Upper lobe of right lung (tissue), 1 donor: ENCODE results near the gene LPCAT4. TPM values are rescaled to one million over a fixed set of nuclear protein-coding genes. Genes with fewer than 3 reads are reported as not detected.
A peak's percentile ranks its signal among the peaks of the same experiment; 100 is the strongest.

Source experiments
- ATAC-seq: fragments of 200-7000 bp; cut with Tn5 transposase; one replicate; pipeline ENCODE4 v1.9.1; 2020; ENCODE audit warnings: mild to moderate bottlenecking, moderate library complexity
- DNase-seq: peaks from one replicate; pipeline ENCODE4 v3.0.0-alpha.2; 2020
- H3K27ac ChIP-seq: fragments of 200-600 bp; one replicate; pipeline ENCODE4 v1.8.0; 2022
- H3K27me3 ChIP-seq: fragments of 200-600 bp; one replicate; pipeline ENCODE4 v1.8.0; 2022; ENCODE audit warnings: mild to moderate bottlenecking
- H3K36me3 ChIP-seq: fragments of 200-600 bp; one replicate; pipeline ENCODE4 v1.8.0; 2022
- H3K4me1 ChIP-seq: fragments of 200-600 bp; one replicate; pipeline ENCODE4 v1.8.0; 2022
- H3K4me3 ChIP-seq: fragments of 200-600 bp; one replicate; pipeline ENCODE4 v1.8.0; 2022; ENCODE audit warnings: mild to moderate bottlenecking
- H3K9me3 ChIP-seq: fragments of 200-600 bp; one replicate; pipeline ENCODE4 v1.8.0; 2022
- intact Hi-C: fragments of 100-400 bp; cut with DNase I; formaldehyde crosslinking; loops from one replicate; pipeline ENCODE4 v1.11.0; 2022
- total RNA-seq: library from RNA; stranded (reverse); fragmentation: NEBNext Ultra II Directional; extraction: Animal tissue kit (Norgen Biotek cat#: 25700); gene quantifications from one replicate; pipeline ENCODE4 v1.2.1, GENCODE V29; 2021
- TF ChIP-seq, protein P1 (sequence below): fragments of 200-600 bp; IDR thresholded peaks from one replicate; pipeline ENCODE4 v1.8.0; 2022; ENCODE audit warnings: antibody characterized with exemption
- donor health status: DM: no; HTN: yes; CAD: no; lungs with severe emphysema.

Gene LPCAT4
- total RNA-seq, 1 donor from 2014 or later, result 31.5 TPM

DNA sequence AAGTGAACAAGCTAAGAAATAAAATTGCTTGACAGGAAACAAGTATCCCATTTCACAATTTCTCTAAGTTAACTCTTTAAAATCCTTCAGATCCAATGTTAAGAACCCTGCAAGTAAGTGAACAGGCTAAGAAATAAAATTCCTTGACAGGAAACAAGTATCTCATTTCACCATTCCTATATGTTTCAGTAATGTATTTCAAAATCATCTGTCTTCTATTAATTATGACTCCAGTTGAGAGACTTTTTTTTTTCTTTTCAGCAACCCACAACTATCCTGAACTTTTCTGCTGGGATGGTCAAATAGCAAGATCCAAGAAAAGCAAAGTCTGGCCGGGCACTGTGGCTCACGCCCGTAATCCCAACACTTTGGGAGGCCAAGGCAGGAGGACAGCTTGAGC, 27.1 kb downstream of the LPCAT4 start:
- Histone ChIP-seq H3K9me3 (no peaks in the 10 kb centered on the region), H3K4me1 (peaks cover 28% of the 10 kb centered on the region), H3K4me3 (no peak overlapping the region), H3K27ac (no peak overlapping the region), H3K36me3 (peaks cover 31% of the 10 kb centered on the region), H3K27me3 (no peaks in the 10 kb centered on the region)
- intact Hi-C loops, result no loop called here
- TF ChIP-seq, protein P1, sequence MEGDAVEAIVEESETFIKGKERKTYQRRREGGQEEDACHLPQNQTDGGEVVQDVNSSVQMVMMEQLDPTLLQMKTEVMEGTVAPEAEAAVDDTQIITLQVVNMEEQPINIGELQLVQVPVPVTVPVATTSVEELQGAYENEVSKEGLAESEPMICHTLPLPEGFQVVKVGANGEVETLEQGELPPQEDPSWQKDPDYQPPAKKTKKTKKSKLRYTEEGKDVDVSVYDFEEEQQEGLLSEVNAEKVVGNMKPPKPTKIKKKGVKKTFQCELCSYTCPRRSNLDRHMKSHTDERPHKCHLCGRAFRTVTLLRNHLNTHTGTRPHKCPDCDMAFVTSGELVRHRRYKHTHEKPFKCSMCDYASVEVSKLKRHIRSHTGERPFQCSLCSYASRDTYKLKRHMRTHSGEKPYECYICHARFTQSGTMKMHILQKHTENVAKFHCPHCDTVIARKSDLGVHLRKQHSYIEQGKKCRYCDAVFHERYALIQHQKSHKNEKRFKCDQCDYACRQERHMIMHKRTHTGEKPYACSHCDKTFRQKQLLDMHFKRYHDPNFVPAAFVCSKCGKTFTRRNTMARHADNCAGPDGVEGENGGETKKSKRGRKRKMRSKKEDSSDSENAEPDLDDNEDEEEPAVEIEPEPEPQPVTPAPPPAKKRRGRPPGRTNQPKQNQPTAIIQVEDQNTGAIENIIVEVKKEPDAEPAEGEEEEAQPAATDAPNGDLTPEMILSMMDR, result no peak
- DNase-seq (no peak), ATAC-seq (no peak)

DNA sequence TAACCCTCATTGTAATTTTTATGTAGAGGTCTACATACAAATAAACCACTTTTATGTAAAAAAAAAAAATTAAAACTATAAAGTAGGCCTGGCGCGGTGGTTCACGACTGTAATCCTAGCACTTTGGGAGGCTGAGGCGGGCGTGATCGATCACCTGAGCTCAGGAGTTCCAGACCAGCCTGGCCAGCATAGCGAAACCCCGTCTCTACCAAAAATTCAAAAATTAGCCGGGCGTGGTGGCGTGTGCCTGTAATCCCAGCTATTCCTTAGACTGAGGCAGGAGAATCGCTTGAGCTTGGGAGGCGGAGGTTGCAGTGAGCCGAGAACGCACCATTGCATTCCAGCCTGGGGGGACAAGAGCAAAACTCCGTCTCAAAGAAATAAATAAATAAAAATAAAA, 28.6 kb downstream of the LPCAT4 start:
- H3K4me1 ChIP-seq, result peaks cover 35% of the 10 kb centered on the region
- peaks cover 31% of the 10 kb centered on the region for H3K36me3 ChIP-seq
- TF ChIP-seq, protein P1, result no peak
- H3K4me3 ChIP-seq, result peak overlapping the region; percentile 73
- intact Hi-C loops, result no loop called here
- no peaks in the 10 kb centered on the region for H3K9me3 ChIP-seq
- peak overlapping the region; percentile 90 for H3K27ac ChIP-seq
- no peak for DNase-seq
- no peaks in the 10 kb centered on the region for H3K27me3 ChIP-seq
- ATAC-seq, result no peak

DNA sequence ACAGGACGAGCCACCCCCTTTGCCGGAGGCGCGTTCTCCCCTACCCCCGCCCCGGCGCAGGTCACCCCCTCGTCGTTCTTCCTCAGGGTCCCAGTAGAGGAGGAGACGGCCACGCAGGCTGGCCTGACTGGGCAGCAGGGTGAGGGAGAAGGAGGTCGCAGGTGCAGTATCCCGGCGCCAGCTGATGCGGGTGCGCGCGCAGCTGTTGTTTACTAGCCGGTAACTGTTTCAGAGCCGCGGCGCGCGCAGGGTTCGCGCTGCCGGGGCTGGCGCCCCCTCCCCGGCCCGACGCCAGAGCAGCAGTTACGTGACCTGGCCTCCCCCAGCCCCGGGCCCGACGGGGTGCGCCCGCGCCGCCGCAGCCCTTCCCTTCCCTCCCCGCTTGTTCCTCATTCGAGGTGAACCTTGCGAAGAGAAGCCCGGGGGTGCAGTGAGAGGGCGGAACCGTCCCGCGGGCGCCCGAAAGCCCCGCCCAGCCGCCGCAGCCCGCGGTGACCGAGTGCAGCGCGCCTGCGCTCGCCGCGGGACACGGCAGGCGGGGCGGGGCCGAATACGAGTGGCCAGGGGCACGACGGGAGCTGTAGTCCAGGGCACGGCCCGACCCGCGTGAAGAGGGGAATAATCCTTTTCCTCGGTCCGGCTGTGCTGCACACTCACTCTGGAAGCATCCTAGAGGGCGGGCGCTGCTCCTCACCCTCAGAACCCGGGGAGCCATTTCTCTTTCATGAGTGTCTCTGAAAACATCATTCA, 29.3 kb downstream of the LPCAT4 start, which contains the start of gene SLC12A6:
Gene SLC12A6 (minus strand): TSS at position 225 of the 750 bp plus-strand sequence. CDS start 1,101 bp downstream, outside the sequence.
- Histone ChIP-seq H3K4me1 (peaks cover 35% of the 10 kb centered on the region), H3K27ac (peak within 1 kb of the TSS; percentile 90), H3K9me3 (no peaks in the 10 kb centered on the region), H3K27me3 (no peaks in the 10 kb centered on the region), H3K4me3 (peak within 1 kb of the TSS; percentile 73), H3K36me3 (peaks cover 31% of the 10 kb centered on the region)
- DNase-seq (peak; percentile 96), ATAC-seq (peak; percentile 97)
- TF ChIP-seq, protein P1, result no peak
- intact Hi-C loops, result no loop called here

DNA sequence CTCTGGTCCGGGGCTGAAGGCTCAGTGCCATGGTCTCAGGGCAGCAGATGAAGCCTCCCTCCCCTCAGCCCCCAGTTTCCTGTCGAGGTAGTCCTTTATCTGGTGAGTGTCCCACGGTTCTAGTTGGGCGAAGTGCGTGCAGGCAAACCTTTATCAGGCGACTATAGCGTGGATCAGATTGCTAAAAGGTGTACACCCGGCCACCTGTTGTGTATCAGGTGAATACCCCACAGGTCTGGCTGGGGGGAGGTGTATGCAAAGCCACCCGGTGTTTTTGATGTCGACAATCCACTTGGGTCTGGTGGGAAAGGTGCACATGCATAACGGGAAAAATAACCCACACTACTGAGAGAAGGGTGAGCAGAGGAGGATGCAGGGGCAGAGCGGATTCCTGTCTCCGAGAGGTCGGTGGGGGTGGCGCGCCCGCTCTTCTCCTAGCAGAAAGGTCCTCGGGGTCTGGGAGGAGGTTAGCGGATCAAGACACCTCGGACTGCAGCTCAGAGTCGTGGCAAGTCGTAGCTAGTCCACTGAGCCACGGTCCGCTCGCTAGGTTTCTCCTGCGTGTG, 29.9 kb downstream of the LPCAT4 start:
- H3K9me3 ChIP-seq, result no peaks in the 10 kb centered on the region

DNA sequence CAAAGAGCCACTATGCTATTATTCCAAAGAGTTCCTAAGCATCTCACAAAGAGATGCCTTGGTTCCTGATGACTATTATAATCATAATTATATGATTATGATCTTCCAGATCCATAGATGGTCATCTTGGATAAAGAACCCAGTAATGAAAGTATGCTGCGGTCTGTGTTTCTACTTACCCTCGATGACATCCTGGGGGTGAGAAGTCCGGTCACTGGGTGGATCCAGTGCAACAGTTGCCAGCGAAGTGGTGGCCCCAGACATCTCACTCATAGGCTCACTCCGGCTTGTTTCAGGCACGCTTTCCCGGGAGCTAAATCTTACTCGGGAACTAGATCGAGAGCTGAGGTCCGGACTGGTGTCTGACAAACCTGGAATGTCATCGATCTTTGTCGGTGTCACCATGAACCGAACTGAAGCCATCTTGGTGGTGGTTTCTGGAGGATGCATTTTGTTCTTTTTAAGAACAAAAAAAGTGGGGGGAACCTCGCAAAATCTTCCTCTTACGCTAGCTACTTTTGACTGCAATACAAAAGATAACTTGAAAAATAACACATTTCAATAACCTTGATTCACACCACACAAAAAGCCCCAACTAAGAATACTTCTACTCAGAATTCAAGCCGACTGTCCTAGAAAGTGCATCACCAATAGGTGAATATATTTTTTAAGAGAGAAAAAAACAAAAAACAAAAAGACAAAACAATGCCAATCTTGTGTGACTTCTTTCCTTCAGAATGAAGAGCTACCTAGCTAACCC, 30.6 kb downstream of the LPCAT4 start:
- ATAC-seq (no peak), DNase-seq (no peak)
- H3K27ac ChIP-seq, result peak overlapping the region; percentile 90
- H3K4me3 ChIP-seq, result peak overlapping the region; percentile 73
- H3K36me3 ChIP-seq, result peaks cover 27% of the 10 kb centered on the region
- H3K27me3 ChIP-seq, result no peaks in the 10 kb centered on the region
- peaks cover 28% of the 10 kb centered on the region for H3K4me1 ChIP-seq
- TF ChIP-seq, protein P1, result no peak
- no peaks in the 10 kb centered on the region for H3K9me3 ChIP-seq
- intact Hi-C loops, result no loop called here

More for the DNA sequence above, 29.9 kb downstream of the LPCAT4 start:
- no peak for DNase-seq
- Histone ChIP-seq H3K36me3 (peaks cover 31% of the 10 kb centered on the region), H3K27me3 (no peaks in the 10 kb centered on the region), H3K27ac (peak overlapping the region; percentile 90), H3K4me3 (peak overlapping the region; percentile 73), H3K4me1 (peaks cover 33% of the 10 kb centered on the region)
- intact Hi-C loops, result no loop called here
- TF ChIP-seq, protein P1, result no peak
- ATAC-seq, result no peak
